ENCODE data around the gene ANKRD10.

The ANKRD10 gene

DNA sequence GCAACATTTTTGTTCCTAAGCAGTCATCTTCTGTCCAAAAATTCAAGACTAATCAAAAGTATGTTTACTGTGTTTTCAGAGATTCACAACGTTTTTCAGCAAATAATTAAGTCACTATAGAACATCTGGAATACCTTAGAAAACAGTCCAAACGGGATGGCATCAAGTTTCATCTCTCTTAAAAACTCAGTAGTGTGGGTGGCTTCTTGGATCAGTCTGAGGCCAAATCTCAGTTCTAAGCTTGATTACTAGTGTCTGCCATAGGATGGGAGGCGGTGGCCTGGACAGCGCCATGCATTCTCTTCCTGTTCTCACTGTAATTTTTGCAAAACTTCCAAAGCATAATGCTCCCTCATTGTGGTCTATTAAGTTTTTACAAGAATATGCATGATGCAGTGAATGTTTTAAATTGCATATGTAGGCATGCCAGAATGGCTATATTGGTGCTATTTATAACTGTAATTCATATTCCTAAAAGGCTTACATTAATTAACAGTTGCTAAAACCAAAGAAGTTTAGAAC lies 37.1 kb downstream of the ANKRD10 start:
- TF ChIP-seq, protein P1, sequence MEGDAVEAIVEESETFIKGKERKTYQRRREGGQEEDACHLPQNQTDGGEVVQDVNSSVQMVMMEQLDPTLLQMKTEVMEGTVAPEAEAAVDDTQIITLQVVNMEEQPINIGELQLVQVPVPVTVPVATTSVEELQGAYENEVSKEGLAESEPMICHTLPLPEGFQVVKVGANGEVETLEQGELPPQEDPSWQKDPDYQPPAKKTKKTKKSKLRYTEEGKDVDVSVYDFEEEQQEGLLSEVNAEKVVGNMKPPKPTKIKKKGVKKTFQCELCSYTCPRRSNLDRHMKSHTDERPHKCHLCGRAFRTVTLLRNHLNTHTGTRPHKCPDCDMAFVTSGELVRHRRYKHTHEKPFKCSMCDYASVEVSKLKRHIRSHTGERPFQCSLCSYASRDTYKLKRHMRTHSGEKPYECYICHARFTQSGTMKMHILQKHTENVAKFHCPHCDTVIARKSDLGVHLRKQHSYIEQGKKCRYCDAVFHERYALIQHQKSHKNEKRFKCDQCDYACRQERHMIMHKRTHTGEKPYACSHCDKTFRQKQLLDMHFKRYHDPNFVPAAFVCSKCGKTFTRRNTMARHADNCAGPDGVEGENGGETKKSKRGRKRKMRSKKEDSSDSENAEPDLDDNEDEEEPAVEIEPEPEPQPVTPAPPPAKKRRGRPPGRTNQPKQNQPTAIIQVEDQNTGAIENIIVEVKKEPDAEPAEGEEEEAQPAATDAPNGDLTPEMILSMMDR (IDR thresholded peaks at IDR 0.05; ENCODE audit: extremely low read depth, missing control alignments) = no peak
- DNase-seq (ENCODE audit: low spot score) = no peak

DNA sequence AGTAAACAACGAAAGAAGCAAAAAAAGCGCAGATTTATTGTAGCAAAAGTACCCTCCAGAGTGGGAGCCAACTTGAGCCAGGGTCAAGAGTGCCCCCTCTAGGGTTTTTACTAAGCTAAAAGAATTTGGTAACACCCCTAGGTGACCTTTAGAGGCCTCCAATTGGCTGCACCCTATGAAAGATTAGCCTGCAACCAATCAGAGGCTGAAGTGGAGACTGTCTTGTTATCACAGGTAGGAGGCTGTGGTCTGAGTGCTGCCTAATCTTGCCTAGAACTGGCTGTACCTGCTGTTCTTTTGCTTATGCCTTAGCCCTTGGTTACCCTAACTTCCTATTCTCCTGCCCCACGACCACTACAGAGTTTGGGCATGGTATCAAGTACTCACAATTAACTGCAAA lies 38.3 kb downstream of the ANKRD10 start:
- TF ChIP-seq, protein P1 (IDR thresholded peaks at IDR 0.05; ENCODE audit: extremely low read depth, missing control alignments) = no peak

DNA sequence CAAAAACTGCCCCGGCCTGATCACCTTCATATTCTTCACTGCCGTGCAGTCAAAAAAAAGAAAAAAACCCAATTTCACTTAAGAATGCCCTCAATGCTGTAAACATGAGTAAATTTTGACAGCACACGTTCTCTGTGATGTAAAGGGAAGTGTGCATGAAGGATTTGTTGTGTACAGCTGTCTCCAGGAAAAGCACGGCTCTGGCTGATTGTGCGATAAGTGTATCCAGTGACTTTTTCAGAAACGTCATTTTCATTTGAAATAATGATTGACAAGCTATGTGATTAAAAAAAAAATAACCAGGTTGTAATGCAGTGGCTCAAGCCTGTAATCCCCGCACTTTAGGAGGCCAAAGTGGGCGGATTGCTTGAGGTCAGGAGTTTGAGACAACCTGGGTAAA lies 39.6 kb downstream of the ANKRD10 start:
- DNase-seq (ENCODE audit: low spot score) = no peak
- TF ChIP-seq, protein P1 (IDR thresholded peaks at IDR 0.05; ENCODE audit: extremely low read depth, missing control alignments) = no peak

More for the DNA sequence above, 38.3 kb downstream of the ANKRD10 start:
- DNase-seq (ENCODE audit: low spot score) = no peak

DNA sequence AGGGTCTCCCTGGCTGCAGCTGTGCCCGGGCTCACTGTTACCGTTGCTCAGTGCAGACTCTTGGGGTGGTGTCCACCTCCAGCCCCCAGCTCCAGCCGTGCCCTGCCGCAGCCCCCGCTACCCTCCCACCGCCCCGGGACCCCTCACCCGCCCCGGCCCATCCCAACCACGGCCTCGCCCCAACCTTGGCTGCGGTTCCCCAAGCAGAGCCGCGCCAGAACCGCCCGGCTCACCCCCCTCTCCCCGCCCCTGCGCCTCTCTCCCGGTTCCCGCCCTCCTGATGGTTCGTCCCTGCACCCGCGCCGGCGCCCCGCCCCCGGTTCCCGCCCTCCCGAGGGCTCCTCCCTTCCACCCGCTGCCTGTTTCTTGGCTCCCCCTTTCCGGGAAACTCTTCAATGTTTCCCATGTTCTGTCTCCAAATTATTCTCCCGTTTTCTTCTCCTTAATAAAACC lies 40.3 kb downstream of the ANKRD10 start:
- TF ChIP-seq, protein P1 (IDR thresholded peaks at IDR 0.05; ENCODE audit: extremely low read depth, missing control alignments) = no peak
- peak; percentile 84 for DNase-seq (ENCODE audit: low spot score)

DNA sequence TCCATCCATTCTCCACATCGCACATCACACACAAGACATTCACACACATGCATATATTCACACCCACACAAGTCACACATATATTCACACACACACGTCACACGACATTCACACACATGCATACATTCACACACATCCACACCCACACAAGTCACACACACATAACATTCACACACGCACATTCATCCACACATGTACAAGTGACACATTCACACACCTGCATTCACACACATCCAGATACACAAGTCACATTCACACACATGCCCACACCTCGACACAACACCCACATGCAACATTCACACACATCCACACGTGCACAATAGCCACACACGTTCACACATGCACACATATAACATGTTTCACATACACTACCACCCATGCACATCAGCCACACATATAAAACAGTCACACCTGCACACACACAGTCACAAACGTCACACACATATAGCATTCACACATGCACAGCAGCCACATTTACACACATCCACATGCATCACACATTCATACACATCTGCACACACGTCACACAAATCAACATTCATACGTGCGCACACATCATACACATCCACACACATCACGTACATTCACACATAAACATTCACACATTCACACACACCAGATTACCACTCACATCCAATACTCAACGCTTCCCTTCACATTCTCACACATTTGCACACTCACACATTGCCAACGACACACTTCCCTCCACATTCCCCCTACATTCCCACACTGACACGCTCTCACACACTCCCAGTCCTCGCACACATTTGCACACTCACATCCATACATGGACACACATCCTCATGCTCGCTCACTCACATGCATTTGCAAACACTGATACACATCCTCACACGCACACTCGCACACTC lies 41.0 kb downstream of the ANKRD10 start:
- TF ChIP-seq, protein P1 (IDR thresholded peaks at IDR 0.05; ENCODE audit: extremely low read depth, missing control alignments) = no peak
- DNase-seq (ENCODE audit: low spot score) = no peak

DNA sequence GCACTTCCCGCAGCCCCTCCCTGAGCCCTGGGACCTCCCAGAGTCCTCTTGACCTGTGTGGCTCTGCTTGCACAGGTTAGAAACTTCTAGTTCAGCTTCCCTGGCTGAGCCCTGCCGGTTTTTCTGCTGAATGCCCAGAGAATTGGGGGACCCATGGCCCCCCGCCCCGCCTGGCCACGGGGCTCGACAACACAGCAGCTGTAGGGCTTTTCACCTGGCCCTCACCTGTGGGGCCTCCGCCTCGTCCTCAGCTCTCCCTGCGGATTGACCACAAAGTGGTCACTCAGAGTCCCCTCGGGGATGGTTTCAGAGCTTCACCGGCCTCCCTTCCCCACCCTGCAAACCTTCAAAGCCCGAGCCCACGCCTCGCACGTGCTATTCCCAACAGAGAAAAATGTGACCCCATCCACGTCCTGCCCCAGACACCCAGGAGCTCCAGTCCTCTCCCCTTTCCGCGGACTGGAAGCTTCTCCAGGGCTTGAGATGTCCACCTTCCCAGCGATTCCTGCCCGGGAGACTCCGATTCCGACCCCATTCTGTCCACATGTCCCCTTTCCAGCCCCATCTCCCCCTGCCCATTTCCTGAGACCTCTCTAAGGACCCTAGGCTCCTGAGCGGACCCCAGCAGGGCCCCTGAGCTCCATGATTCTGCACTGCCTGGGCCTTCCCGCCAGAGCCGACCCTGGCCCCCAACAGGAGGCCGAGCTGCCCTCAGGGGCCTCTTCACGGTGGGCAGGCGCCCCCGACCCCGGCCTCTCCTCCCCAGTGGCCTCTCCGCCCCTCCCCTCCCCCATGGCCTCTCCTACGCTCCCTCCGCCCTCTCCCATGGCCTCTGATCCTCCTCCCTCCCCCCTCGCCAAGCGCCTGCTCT lies 41.9 kb downstream of the ANKRD10 start:
- TF ChIP-seq, protein P1 (IDR thresholded peaks at IDR 0.05; ENCODE audit: extremely low read depth, missing control alignments) = no peak

More for the DNA sequence above, 41.9 kb downstream of the ANKRD10 start:
- no peak for DNase-seq (ENCODE audit: low spot score)
